ENCODE results near the gene GALNT15. TPM values are rescaled to one million over a fixed set of nuclear protein-coding genes. Genes with fewer than 3 reads are reported as not detected.

The GALNT15 gene
- total and polyA plus RNA-seq, 2 experiments from 2014 or later, result 9.9 to 11.7 TPM

DNA sequence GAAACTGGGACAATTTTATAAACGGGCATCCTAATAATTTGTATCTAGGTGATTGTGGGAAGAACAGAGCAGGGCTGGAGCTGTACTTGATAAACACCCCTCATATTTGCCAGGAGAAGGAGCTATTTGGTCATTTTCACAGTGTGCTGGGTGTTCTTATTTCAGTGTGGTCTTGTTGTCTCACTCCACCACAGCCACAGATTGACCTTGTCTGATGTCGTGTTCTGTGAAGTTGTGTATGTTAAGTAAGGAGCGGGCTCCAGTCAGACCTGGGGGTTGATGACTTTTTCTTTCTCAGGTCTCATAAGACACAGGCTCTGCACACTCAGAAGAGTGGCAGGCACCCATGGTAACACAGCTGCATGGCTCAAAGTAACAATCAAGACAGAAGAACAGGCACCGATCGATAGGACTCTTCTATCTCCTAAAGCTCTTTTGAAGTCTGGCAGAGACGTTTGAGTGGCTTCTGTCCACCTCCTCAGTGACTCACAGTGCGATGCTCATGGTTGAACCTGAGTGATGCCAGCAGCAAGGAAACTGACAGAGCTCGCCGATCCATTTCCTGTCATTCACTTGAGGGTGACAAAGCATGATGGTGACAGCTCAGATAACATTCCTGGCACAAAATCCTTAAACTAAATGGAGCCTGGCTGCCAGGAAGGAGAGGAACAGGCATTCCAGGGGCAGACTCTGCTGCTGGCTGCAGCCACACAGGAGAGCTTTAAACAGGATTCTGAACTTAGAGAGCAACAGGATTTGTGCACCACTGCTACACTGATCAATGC, 69.4 kb downstream of the GALNT15 start:
- no peaks in the 10 kb centered on the region for H3K36me3 ChIP-seq (ENCODE audit: low read depth)
- no peak overlapping the region for H3K4me3 ChIP-seq
- H3F3A ChIP-seq (ENCODE audit: insufficient read depth), result peaks cover 14% of the 10 kb centered on the region
- H2AFZ ChIP-seq, result no peak overlapping the region
- no peak overlapping the region for H3K4me2 ChIP-seq (ENCODE audit: unreplicated experiment)
- no peaks in the 10 kb centered on the region for H3K79me2 ChIP-seq (ENCODE audit: insufficient read depth)
- in situ Hi-C loops (cut with MboI), result loop anchor here (5.0 kb wide), 1 partner anchor 202 kb away; no protein-coding TSS in a partner anchor
- WGBS, 2 experiments (ENCODE audit: low coverage in 1 of 2, low lambda C conversion rate in 2 of 2, missing lambda C conversion rate in 2 of 2), result 19 to 20% methylated on average over 9 of the region's 9 CpGs
- TF ChIP-seq EZH2phosphoT487 (IDR thresholded peaks at IDR 0.05; ENCODE audit: insufficient read depth, low read depth) (no peak), EZH2 (IDR thresholded peaks at IDR 0.05; ENCODE audit: insufficient read depth, poor library complexity, severe bottlenecking) (no peak)
- H3K27ac ChIP-seq, result 0 out of 2 replicates have a peak overlapping the region, but pooled peaks have one; percentile 9
- H3K9me3 ChIP-seq (ENCODE audit: low read depth), result no peaks in the 10 kb centered on the region
- peaks cover 34% of the 10 kb centered on the region for H3K4me1 ChIP-seq (ENCODE audit: insufficient read depth)
- no peaks in the 10 kb centered on the region for H3K27me3 ChIP-seq (replicated peaks; ENCODE audit: insufficient read depth)
- H3K9me2 ChIP-seq (ENCODE audit: insufficient read depth), result no peaks in the 10 kb centered on the region
- H4K20me1 ChIP-seq (ENCODE audit: insufficient read depth), result no peaks in the 10 kb centered on the region
- peak; percentile 51 for DNase-seq
- peak overlapping the region; percentile 8; the same call in 1 of the 2 replicates for H3K9ac ChIP-seq

DNA sequence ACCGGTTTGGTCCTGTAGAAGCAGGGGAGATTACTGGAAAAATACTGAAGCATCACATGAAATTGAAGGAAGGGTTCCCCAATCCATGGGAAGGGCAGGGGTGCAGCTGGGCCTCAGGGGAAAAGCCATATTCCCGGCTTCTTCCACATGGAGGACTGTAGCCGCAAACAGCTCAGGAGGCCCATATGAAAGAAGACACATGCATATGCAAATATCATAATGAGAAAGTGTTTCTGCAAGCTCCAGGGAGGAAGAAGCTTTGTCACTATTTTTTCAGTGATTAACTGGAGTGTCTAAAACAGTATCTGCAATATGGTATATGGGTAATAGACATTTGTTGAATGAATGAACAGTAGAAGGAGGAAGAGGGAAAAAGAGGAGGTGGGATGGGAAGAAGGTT, 71.1 kb downstream of the GALNT15 start:
- Histone ChIP-seq H2AFZ (no peak overlapping the region), H4K20me1 (ENCODE audit: insufficient read depth) (no peaks in the 10 kb centered on the region), H3K4me3 (no peak overlapping the region), H3F3A (ENCODE audit: insufficient read depth) (peaks cover 7% of the 10 kb centered on the region), H3K27me3 (replicated peaks; ENCODE audit: insufficient read depth) (no peaks in the 10 kb centered on the region), H3K79me2 (ENCODE audit: insufficient read depth) (no peaks in the 10 kb centered on the region), H3K27ac (no peak overlapping the region), H3K4me2 (ENCODE audit: unreplicated experiment) (no peak overlapping the region), H3K36me3 (ENCODE audit: low read depth) (no peaks in the 10 kb centered on the region), H3K9ac (no peak overlapping the region), H3K9me3 (ENCODE audit: low read depth) (no peaks in the 10 kb centered on the region), H3K9me2 (ENCODE audit: insufficient read depth) (no peaks in the 10 kb centered on the region), H3K4me1 (ENCODE audit: insufficient read depth) (peaks cover 20% of the 10 kb centered on the region)
- TF ChIP-seq EZH2 (IDR thresholded peaks at IDR 0.05; ENCODE audit: insufficient read depth, poor library complexity, severe bottlenecking) (no peak), EZH2phosphoT487 (IDR thresholded peaks at IDR 0.05; ENCODE audit: insufficient read depth, low read depth) (no peak)
- in situ Hi-C loops (cut with MboI), result loop anchor here (5.0 kb wide), 1 partner anchor 428 kb away; no protein-coding TSS in a partner anchor
- WGBS, 2 experiments (ENCODE audit: low coverage in 1 of 2, low lambda C conversion rate in 2 of 2, missing lambda C conversion rate in 2 of 2), result 94 to 96% methylated on average over 3 of the region's 3 CpGs
- DNase-seq, result no peak

DNA sequence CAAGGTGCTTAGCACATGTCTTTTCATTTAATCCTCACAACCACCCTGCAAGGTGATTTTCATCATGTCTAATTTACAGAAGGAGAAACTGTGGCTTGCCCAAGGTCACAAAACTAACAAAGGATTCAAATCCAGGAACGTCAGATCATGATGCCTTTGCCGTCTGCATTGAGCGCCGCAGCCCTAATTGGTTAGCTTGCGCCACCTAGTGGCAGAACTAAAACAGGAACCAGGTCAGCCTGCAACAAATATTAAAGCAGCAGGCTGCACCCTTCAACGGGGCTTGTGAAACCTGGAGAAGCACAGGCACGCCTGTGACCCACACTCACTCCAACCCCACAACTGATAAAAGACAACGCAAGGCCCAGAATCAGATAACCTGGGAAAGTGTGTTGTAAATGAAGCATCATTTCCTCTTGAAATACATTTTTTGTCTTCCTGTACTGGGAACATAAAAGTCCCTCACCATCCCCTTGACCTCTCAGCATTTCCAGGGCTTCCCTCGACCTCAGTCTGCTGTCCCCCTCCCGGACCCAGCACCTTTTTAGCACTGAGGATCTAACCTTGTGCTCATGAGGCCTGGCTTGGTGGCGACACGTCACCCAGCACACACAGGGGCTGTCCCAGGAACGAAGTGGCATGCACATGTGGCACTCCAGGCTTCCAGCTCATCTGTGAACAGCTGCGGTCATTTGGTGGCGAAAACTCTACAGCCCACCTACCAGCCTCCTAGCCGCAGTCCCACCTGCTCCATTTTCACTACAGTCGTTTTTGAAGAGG, 73.0 kb downstream of the GALNT15 start:
- H3K4me2 ChIP-seq (ENCODE audit: unreplicated experiment), result no peak overlapping the region
- WGBS, 2 experiments (ENCODE audit: low coverage in 1 of 2, low lambda C conversion rate in 2 of 2, missing lambda C conversion rate in 2 of 2), result 37% methylated on average over 17 of the region's 17 CpGs

DNA sequence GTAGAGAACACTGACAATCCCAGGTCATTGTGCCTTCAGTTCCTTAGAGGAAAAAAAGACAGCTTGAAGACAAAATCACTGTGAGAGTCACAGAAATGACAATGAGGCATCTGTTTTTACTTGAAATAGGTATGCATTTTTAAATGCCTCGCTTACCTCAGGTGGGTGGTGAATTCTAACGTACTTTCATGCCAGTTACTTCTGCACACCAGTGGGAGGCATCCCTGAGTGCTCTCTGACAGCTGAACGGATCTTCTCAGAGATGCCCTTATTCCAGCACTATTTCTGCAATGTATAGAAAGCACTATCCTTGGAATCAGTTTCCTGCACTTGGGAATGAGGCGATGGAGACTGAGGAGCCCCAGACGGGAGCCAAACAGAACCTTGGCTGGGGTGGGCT, 74.1 kb downstream of the GALNT15 start:
- no peak overlapping the region for H3K4me3 ChIP-seq
- no peak overlapping the region for H3K27ac ChIP-seq
- no peak overlapping the region for H2AFZ ChIP-seq
- no peak overlapping the region for H3K4me2 ChIP-seq (ENCODE audit: unreplicated experiment)
- no peaks in the 10 kb centered on the region for H3K36me3 ChIP-seq (ENCODE audit: low read depth)
- no peaks in the 10 kb centered on the region for H3F3A ChIP-seq (ENCODE audit: insufficient read depth)
- in situ Hi-C loops (cut with MboI), result loop anchor here (5.0 kb wide), 1 partner anchor 431 kb away; no protein-coding TSS in a partner anchor
- H3K4me1 ChIP-seq (ENCODE audit: insufficient read depth), result peaks cover 15% of the 10 kb centered on the region
- no peaks in the 10 kb centered on the region for H3K9me3 ChIP-seq (ENCODE audit: low read depth)
- H3K27me3 ChIP-seq (replicated peaks; ENCODE audit: insufficient read depth), result no peaks in the 10 kb centered on the region
- H3K79me2 ChIP-seq (ENCODE audit: insufficient read depth), result no peaks in the 10 kb centered on the region
- 93 to 98% methylated on average over 5 of the region's 5 CpGs for WGBS, 2 experiments (ENCODE audit: low coverage in 1 of 2, low lambda C conversion rate in 2 of 2, missing lambda C conversion rate in 2 of 2)
- no peak overlapping the region for H3K9ac ChIP-seq
- H4K20me1 ChIP-seq (ENCODE audit: insufficient read depth), result no peaks in the 10 kb centered on the region
- H3K9me2 ChIP-seq (ENCODE audit: insufficient read depth), result no peaks in the 10 kb centered on the region
- no peak for DNase-seq
- TF ChIP-seq EZH2phosphoT487 (IDR thresholded peaks at IDR 0.05; ENCODE audit: insufficient read depth, low read depth) (no peak), EZH2 (IDR thresholded peaks at IDR 0.05; ENCODE audit: insufficient read depth, poor library complexity, severe bottlenecking) (no peak)

More for the DNA sequence above, 73.0 kb downstream of the GALNT15 start:
- TF ChIP-seq EZH2phosphoT487 (IDR thresholded peaks at IDR 0.05; ENCODE audit: insufficient read depth, low read depth), result no peak
- TF ChIP-seq EZH2 (IDR thresholded peaks at IDR 0.05; ENCODE audit: insufficient read depth, poor library complexity, severe bottlenecking), result no peak
- Histone ChIP-seq H2AFZ (no peak overlapping the region), H3K79me2 (ENCODE audit: insufficient read depth) (no peaks in the 10 kb centered on the region), H3K9me2 (ENCODE audit: insufficient read depth) (no peaks in the 10 kb centered on the region), H3K9me3 (ENCODE audit: low read depth) (no peaks in the 10 kb centered on the region), H3K27ac (no peak overlapping the region), H3K27me3 (replicated peaks; ENCODE audit: insufficient read depth) (no peaks in the 10 kb centered on the region), H3K36me3 (ENCODE audit: low read depth) (no peaks in the 10 kb centered on the region), H4K20me1 (ENCODE audit: insufficient read depth) (no peaks in the 10 kb centered on the region), H3K9ac (no peak overlapping the region), H3F3A (ENCODE audit: insufficient read depth) (no peaks in the 10 kb centered on the region), H3K4me1 (ENCODE audit: insufficient read depth) (peaks cover 15% of the 10 kb centered on the region), H3K4me3 (no peak overlapping the region)
- DNase-seq, result peak; percentile 93
- in situ Hi-C loops (cut with MboI), result loop anchor here (5.0 kb wide), 1 partner anchor 430 kb away; no protein-coding TSS in a partner anchor
